Uterine smooth muscle cell (primary cell): ENCODE measurements around the gene RASL10B. TPM values are rescaled to one million over a fixed set of nuclear protein-coding genes. Genes with fewer than 3 reads are reported as not detected.

Experiments
- total RNA-seq: library from RNA; depleted of rRNA; stranded (reverse); fragments of >200 nt; gene quantifications from 2 replicates; pipeline ENCODE4 v1.2.3, GENCODE V29; 2014

The RASL10B gene, protein sequence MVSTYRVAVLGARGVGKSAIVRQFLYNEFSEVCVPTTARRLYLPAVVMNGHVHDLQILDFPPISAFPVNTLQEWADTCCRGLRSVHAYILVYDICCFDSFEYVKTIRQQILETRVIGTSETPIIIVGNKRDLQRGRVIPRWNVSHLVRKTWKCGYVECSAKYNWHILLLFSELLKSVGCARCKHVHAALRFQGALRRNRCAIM
- 1.5 and 6.1 TPM in 2 replicates for total RNA-seq

GRCh38 chr17:35731239-35731916 lies at the start of gene RASL10B:
Gene RASL10B (plus strand): TSS chr17:35731639. CDS start chr17:35735185, 3,546 bp downstream.

GRCh38 chr17:35752945-35753764 lies 21.7 kb downstream of the RASL10B start, which contains the start of gene GAS2L2:
Gene GAS2L2 (minus strand): TSS chr17:35753239. CDS start chr17:35752850, 389 bp downstream.

DNA sequence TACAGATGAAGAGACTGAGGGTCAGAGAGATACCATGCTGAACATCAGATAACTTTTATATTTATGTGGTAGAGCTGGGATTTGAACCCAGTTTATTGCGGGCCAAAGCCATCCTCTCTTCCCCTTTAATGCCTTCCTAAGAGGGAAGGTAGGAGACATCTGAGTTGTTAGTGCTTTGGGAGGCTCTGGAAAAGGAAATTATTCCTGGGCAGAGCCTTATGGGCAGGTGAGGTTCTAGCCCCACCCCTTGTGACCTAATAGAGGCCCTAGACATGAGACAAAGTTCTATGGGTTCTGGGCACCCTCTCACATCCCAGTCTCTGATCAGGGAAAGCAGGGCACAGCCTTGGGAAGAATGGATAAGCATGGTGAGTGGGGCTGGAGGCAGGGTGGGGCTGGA lies 29.1 kb downstream of the RASL10B start, which contains the start of gene C17orf50:
C17orf50 (plus strand) TSS at position 301 of the 400 bp plus-strand sequence; CDS start at position 356, 55 bp downstream.

Other genes with a start within 250 kb of the RASL10B start
- gene SLFN12L, start 194.0 kb upstream of the RASL10B start, total RNA-seq = under 0.01 and 0.11 TPM in 2 replicates
- gene SLFN14, start 170.8 kb upstream of the RASL10B start, total RNA-seq = not detected in 2 replicates
- 3.7 and 4.5 TPM in 2 replicates for gene PEX12, start 153.1 kb upstream of the RASL10B start, total RNA-seq
- 78.5 and 88.4 TPM in 2 replicates for gene AP2B1, start 144.3 kb upstream of the RASL10B start, total RNA-seq
- gene GAS2L2, start 21.6 kb downstream of the RASL10B start, total RNA-seq = under 0.01 TPM in 1 of 2 replicates, not detected in the other
- not detected in 2 replicates for gene C17orf50, start 29.2 kb downstream of the RASL10B start, total RNA-seq
- gene MMP28, start 64.0 kb downstream of the RASL10B start, total RNA-seq = 0.33 and 0.37 TPM in 2 replicates
- gene TAF15, start 77.8 kb downstream of the RASL10B start, total RNA-seq = 66.9 and 96.7 TPM in 2 replicates
- not detected in 2 replicates for gene HEATR9, start 137.3 kb downstream of the RASL10B start, total RNA-seq
- not detected in 2 replicates for gene CCL5, start 148.7 kb downstream of the RASL10B start, total RNA-seq
- gene RDM1, start 199.1 kb downstream of the RASL10B start, total RNA-seq = 0.87 and 1.5 TPM in 2 replicates
- not detected in 2 replicates for gene LYZL6, start 212.1 kb downstream of the RASL10B start, total RNA-seq
- not detected in 2 replicates for gene CCL16, start 249.9 kb downstream of the RASL10B start, total RNA-seq